OCI-LY3 (cell line): ENCODE data around the gene MKI67.

Experiments
- H2AFZ ChIP-seq: fragments of 200-600, 300-600 bp; shearing (Covaris generic); 2 replicates; pipeline ENCODE4 v1.6.0; 2014; ENCODE audit warnings: antibody characterized with exemption, low read depth, low read length
- H3K27ac ChIP-seq: fragments of 200-600, 300-600 bp; sonication (generic); 2 replicates; pipeline ENCODE4 v1.5.1; 2014; ENCODE audit warnings: mild to moderate bottlenecking, low read length, moderate library complexity, mixed read lengths
- H3K27me3 ChIP-seq: fragments of 200-600, 300-600 bp; sonication (generic); 2 replicates; pipeline ENCODE4 v1.6.1; 2014; ENCODE audit warnings: low read depth, low read length, mixed read lengths
- H3K36me3 ChIP-seq: fragments of 200-600, 300-600 bp; sonication (generic); replicated peaks from 2 replicates; pipeline ENCODE3; 2014; ENCODE audit warnings: low read depth, low read length, mixed read lengths
- H3K4me1 ChIP-seq: fragments of 300-600, 200-600 bp; sonication (generic); 2 replicates; pipeline ENCODE4 v1.6.1; 2014; ENCODE audit warnings: low read length, mixed read lengths
- H3K4me2 ChIP-seq: fragments of 200-600, 300-600 bp; sonication (generic); 2 replicates; pipeline ENCODE4 v1.6.1; 2014; ENCODE audit warnings: low read length, mixed read lengths
- H3K4me3 ChIP-seq: fragments of 300-600, 200-600 bp; sonication (generic); 2 replicates; pipeline ENCODE4 v1.5.1; 2014; ENCODE audit warnings: antibody characterized with exemption, mild to moderate bottlenecking, low read length, moderate library complexity
- H3K79me2 ChIP-seq: fragments of 300-600, 200-600 bp; shearing (Covaris generic); 2 replicates; pipeline ENCODE4 v1.6.1; 2014; ENCODE audit warnings: mild to moderate bottlenecking, low read length, mixed read lengths
- H3K9ac ChIP-seq: fragments of 300-600, 200-600 bp; shearing (Covaris generic); 2 replicates; pipeline ENCODE4 v1.6.0; 2014; ENCODE audit warnings: mild to moderate bottlenecking, low read length, moderate library complexity
- H3K9me3 ChIP-seq: fragments of 200-600, 300-600 bp; shearing (Covaris generic); 2 replicates; pipeline ENCODE4 v1.6.1; 2014; ENCODE audit warnings: low read length, mixed read lengths; ENCODE audit not compliant: insufficient read depth
- H4K20me1 ChIP-seq: fragments of 200-600, 300-600 bp; sonication (generic); 2 replicates; pipeline ENCODE4 v1.6.1; 2016; ENCODE audit warnings: low read length, mixed read lengths; ENCODE audit not compliant: insufficient read depth
- CTCF ChIP-seq: fragments of 200-600, 300-600 bp; sonication (generic); IDR thresholded peaks from 2 replicates; pipeline ENCODE4 v1.5.1; 2014; ENCODE audit warnings: antibody characterized with exemption, low read length, low read depth
- EZH2phosphoT487 ChIP-seq: fragments of 200-600 bp; shearing (Covaris generic); IDR thresholded peaks from 2 replicates; pipeline ENCODE4 v1.6.1; 2018; ENCODE audit warnings: antibody characterized with exemption, mixed run types, low read depth

The MKI67 gene

DNA sequence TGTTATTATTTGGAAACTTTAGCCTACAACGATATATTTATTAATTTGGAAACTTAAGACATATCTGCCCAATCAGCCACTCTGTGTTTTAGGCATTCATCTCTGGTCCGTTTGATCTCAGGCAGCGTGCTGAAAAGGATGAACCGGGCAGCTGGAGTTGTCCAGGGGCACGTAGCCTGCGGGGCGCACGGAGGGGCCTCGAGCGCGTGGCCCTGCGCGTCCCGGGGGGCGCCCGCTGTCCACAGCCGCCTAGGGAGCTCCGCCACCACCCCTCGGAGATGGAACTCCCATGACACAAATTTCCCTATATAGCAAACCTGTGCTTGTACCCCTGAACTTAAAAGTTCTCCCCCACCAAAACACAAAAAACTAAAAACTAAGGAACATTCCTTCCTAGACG lies 24.3 kb upstream of the MKI67 start:
- no peaks in the 10 kb centered on the region for H3K27me3 ChIP-seq
- H3K27ac ChIP-seq: no peak overlapping the region
- H3K79me2 ChIP-seq: no peaks in the 10 kb centered on the region
- peaks cover 12% of the 10 kb centered on the region for H3K4me1 ChIP-seq
- H3K9ac ChIP-seq: no peak overlapping the region
- TF ChIP-seq CTCF: no peak
- TF ChIP-seq EZH2phosphoT487: no peak
- no peaks in the 10 kb centered on the region for H4K20me1 ChIP-seq
- peaks cover 4% of the 10 kb centered on the region for H3K36me3 ChIP-seq
- H3K4me3 ChIP-seq: no peak overlapping the region
- no peak overlapping the region for H2AFZ ChIP-seq
- H3K4me2 ChIP-seq: no peak overlapping the region
- peaks cover 4% of the 10 kb centered on the region; the same call in 1 of the 2 replicates for H3K9me3 ChIP-seq

DNA sequence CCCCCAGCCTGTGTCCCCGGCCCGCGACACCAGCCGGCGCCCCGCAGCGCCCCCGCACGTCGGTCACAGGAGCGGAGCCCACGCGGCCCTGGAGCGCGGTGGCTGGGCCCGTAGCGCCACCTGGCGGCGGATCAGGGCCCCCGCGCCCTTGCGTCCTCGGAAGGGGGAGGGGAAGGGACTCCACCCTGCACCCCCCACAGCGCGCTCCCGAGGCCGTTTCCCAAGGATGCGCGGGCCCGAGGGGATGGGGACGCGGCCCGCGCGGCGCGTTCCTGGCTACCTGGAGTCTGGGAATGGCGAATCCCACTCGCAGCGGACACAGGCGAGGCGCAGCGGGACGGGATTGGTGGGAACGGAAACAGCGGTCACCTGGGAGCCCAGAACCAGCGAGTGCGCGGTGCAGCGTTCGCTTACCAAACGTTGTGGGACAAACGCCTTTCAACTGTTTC lies 23.8 kb upstream of the MKI67 start:
- no peak for TF ChIP-seq CTCF
- peaks cover 4% of the 10 kb centered on the region; the same call in 1 of the 2 replicates for H3K9me3 ChIP-seq
- H2AFZ ChIP-seq: no peak overlapping the region
- H3K4me1 ChIP-seq: peaks cover 12% of the 10 kb centered on the region
- no peak overlapping the region for H3K4me2 ChIP-seq
- H3K79me2 ChIP-seq: no peaks in the 10 kb centered on the region
- H3K4me3 ChIP-seq: no peak overlapping the region
- no peak overlapping the region for H3K9ac ChIP-seq
- no peaks in the 10 kb centered on the region for H4K20me1 ChIP-seq
- H3K36me3 ChIP-seq: peaks cover 4% of the 10 kb centered on the region
- H3K27ac ChIP-seq: no peak overlapping the region
- no peaks in the 10 kb centered on the region for H3K27me3 ChIP-seq

DNA sequence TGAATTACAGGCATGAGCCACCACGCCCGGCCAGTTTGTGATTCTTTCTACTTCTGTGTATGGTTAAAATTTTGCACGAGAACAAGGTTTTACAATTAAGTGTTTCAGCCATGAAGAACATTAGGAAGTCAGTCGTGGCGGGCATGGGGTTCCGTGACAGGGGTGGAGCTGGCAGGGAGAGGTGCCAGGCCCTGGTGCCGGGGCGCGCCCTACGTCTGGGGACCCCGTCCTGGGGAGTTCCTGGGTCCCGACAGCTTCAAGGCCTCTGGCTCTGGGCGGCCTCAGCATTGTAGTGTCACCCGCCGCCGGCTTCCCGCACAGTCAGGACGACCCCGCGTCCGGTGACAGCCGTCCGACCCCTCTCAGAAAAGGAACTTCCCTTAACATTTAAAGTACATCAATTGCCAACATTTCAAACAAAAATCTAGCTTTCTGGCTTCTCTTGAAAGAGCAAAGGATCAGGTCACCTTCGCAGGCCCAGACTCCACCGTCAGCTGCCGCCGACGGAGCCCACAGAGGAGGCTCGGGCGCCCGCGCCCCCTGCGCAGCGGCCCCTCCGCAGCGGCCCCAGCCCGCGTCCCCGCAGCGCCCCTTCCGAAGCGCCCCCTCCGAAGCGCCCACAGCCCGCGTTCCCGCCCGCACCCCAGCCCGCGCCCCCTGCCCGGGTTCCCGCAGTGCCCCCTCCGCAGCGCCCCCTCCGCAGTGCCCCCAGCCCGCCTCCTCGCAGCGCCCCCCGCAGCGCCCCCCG lies 23.2 kb upstream of the MKI67 start:
- no peak overlapping the region for H2AFZ ChIP-seq
- H3K27me3 ChIP-seq: no peaks in the 10 kb centered on the region
- H3K9me3 ChIP-seq: peaks cover 4% of the 10 kb centered on the region; the same call in 1 of the 2 replicates
- H3K36me3 ChIP-seq: peaks cover 4% of the 10 kb centered on the region
- H3K4me1 ChIP-seq: peaks cover 12% of the 10 kb centered on the region
- no peak overlapping the region for H3K9ac ChIP-seq
- no peak overlapping the region for H3K4me3 ChIP-seq
- no peaks in the 10 kb centered on the region for H3K79me2 ChIP-seq
- no peak overlapping the region for H3K4me2 ChIP-seq
- H3K27ac ChIP-seq: no peak overlapping the region
- H4K20me1 ChIP-seq: no peaks in the 10 kb centered on the region
- no peak for TF ChIP-seq CTCF
- TF ChIP-seq EZH2phosphoT487: no peak

DNA sequence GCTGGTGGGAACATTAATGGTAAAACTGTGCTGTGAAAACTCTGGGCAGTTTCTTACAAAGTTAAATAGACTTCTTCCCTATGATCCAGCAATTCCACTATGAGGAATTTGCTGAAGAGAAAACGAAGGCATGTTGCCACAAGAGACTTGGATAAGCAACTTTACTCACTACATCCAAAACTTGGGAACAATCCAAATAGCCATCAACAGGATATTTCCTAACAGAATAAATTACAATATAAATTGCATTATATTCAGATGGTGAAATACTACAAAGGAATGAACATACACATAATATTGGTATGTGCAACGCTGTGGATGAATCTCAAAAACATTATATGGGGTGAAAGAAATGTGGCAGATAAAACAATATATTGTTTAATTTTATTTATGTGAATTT lies 21.4 kb upstream of the MKI67 start:
- Histone ChIP-seq H3K9ac (no peak overlapping the region), H3K4me1 (peaks cover 12% of the 10 kb centered on the region), H3K27me3 (no peaks in the 10 kb centered on the region), H2AFZ (no peak overlapping the region), H3K4me3 (peak overlapping the region; percentile 31; the same call in 1 of the 2 replicates), H3K27ac (no peak overlapping the region; the same call in 1 of the 2 replicates), H3K79me2 (no peaks in the 10 kb centered on the region), H3K4me2 (peak overlapping the region; percentile 49; the same call in 1 of the 2 replicates), H3K9me3 (peaks cover 4% of the 10 kb centered on the region; the same call in 1 of the 2 replicates), H3K36me3 (peaks cover 4% of the 10 kb centered on the region), H4K20me1 (no peaks in the 10 kb centered on the region)
- TF ChIP-seq EZH2phosphoT487 (no peak), CTCF (no peak)
